ENCODE measurements around the gene GIT2.

- TF ChIP-seq POLR2AphosphoS5 (IDR thresholded peaks at IDR 0.05; ENCODE audit: borderline replicate concordance, low read depth, low read length) (no peak), EZH2 (IDR thresholded peaks at IDR 0.05) (no peak)
These were observed 16.0 kb upstream of the GIT2 start for GRCh38 chr12:110012137-110012536.
